GM23248 (cell line): ENCODE results near the gene TMEM255B. TPM values are rescaled to one million over a fixed set of nuclear protein-coding genes. Genes with fewer than 3 reads are reported as not detected.
"Not testable (repeated sequence)": the region's sequence is repeated elsewhere in the genome, so short reads cannot be mapped to it uniquely, and the experiment has no call there.

ENCODE experiments used
- DNase-seq: peaks from one replicate; pipeline ENCODE4 v3.0.0-alpha.2; 2015
- H2AFZ ChIP-seq: fragments of 200-600 bp; sonication (generic); 2 replicates; pipeline ENCODE4 v1.6.1; 2016; ENCODE audit warnings: antibody characterized with exemption
- H3F3A ChIP-seq: fragments of 200-600 bp; sonication (generic); 2 replicates; pipeline ENCODE4 v1.6.1; 2016; ENCODE audit warnings: mild to moderate bottlenecking, antibody characterized with exemption, mixed run types; ENCODE audit not compliant: insufficient read depth
- H3K27ac ChIP-seq: fragments of 200-600 bp; sonication (generic); 2 replicates; pipeline ENCODE4 v1.5.1; 2016; ENCODE audit warnings: mild to moderate bottlenecking
- H3K27me3 ChIP-seq: fragments of 200-600 bp; sonication (generic); replicated peaks from 2 replicates; pipeline ENCODE4 v1.6.1; 2016; ENCODE audit warnings: mild to moderate bottlenecking; ENCODE audit not compliant: insufficient read depth
- H3K36me3 ChIP-seq: fragments of 200-600 bp; sonication (generic); 2 replicates; pipeline ENCODE4 v1.6.1; 2016; ENCODE audit warnings: low read depth, mild to moderate bottlenecking
- H3K4me1 ChIP-seq: fragments of 200-600 bp; sonication (generic); 2 replicates; pipeline ENCODE4 v1.6.1; 2016; ENCODE audit warnings: mild to moderate bottlenecking; ENCODE audit not compliant: insufficient read depth
- H3K4me2 ChIP-seq: fragments of 200-600 bp; sonication (generic); one replicate; pipeline ENCODE4 v1.6.1; 2016; ENCODE audit warnings: mild to moderate bottlenecking; ENCODE audit not compliant: unreplicated experiment
- H3K4me3 ChIP-seq: fragments of 200-600 bp; sonication (generic); 2 replicates; pipeline ENCODE4 v1.5.1; 2016; ENCODE audit warnings: mild to moderate bottlenecking
- H3K79me2 ChIP-seq: fragments of 200-600 bp; sonication (generic); 2 replicates; pipeline ENCODE4 v1.6.1; 2016; ENCODE audit warnings: mild to moderate bottlenecking; ENCODE audit not compliant: insufficient read depth
- H3K9ac ChIP-seq: fragments of 200-600 bp; sonication (generic); 2 replicates; pipeline ENCODE4 v1.6.1; 2016; ENCODE audit warnings: mild to moderate bottlenecking
- H3K9me2 ChIP-seq: fragments of 200-600 bp; sonication (generic); 2 replicates; pipeline ENCODE4 v1.6.1; 2016; ENCODE audit warnings: mixed run types, mild to moderate bottlenecking, moderate library complexity; ENCODE audit not compliant: insufficient read depth
- H3K9me3 ChIP-seq: fragments of 200-600 bp; sonication (generic); one replicate; pipeline ENCODE4 v1.6.1; 2017; ENCODE audit warnings: low read depth
- H4K20me1 ChIP-seq: fragments of 200-600 bp; sonication (generic); 2 replicates; pipeline ENCODE4 v1.6.0; 2016; ENCODE audit not compliant: insufficient read depth
- EZH2 ChIP-seq: fragments of 200-600 bp; sonication (generic); IDR thresholded peaks from 2 replicates; pipeline ENCODE4 v1.6.1; 2018; ENCODE audit warnings: antibody characterized with exemption, mild to moderate bottlenecking; ENCODE audit not compliant: insufficient read depth, poor library complexity, severe bottlenecking
- EZH2phosphoT487 ChIP-seq: fragments of 200-600 bp; sonication (generic); IDR thresholded peaks from 2 replicates; pipeline ENCODE4 v1.6.1; 2018; ENCODE audit warnings: antibody characterized with exemption, moderate library complexity, mild to moderate bottlenecking, low read depth; ENCODE audit not compliant: insufficient read depth
- WGBS, 2 experiments: methylation state at CpG; one replicate each; pipeline ENCODE4 v1.1.6; 2015 to 2017; ENCODE audit warnings: low lambda C conversion rate in 2 of 2, low coverage in 1 of 2; ENCODE audit errors: missing lambda C conversion rate in 2 of 2; 5-methylcytosine and 5-hydroxymethylcytosine counted together
- in situ Hi-C: fragments of 300-500 bp; cut with MboI; formaldehyde crosslinking; loops from 2 replicates; pipeline ENCODE4 v1.15.0; 2020
- polyA plus RNA-seq: library from polyadenylated mRNA; unstranded; fragments of >200 nt; fragmentation: Nextera tagmentation; extraction: Ambion mirVana; gene quantifications from 2 replicates; pipeline ENCODE4 v1.2.1, GENCODE V29; 2016
- total RNA-seq: library from RNA; depleted of rRNA; stranded (reverse); fragments of >200 nt; shearing (Covaris generic); gene quantifications from 2 replicates; pipeline ENCODE4 v1.2.3, GENCODE V29; 2014

TMEM255B gene
- total and polyA plus RNA-seq, 2 experiments from 2014 or later, result 8.2 TPM; not detected in 1

GRCh38 chr13:113823771-113824170, 64.7 kb downstream of the TMEM255B start:
- Histone ChIP-seq H3K9me3 (no peaks in the 10 kb centered on the region), H3K79me2 (no peaks in the 10 kb centered on the region; the same call in 1 of the 2 replicates), H2AFZ (no peak overlapping the region), H3K36me3 (peaks cover 44% of the 10 kb centered on the region), H3K27ac (no peak overlapping the region), H3K9me2 (no peaks in the 10 kb centered on the region), H4K20me1 (no peaks in the 10 kb centered on the region), H3F3A (peaks cover 45% of the 10 kb centered on the region), H3K9ac (no peak overlapping the region), H3K4me2 (no peak overlapping the region), H3K4me1 (peaks cover 23% of the 10 kb centered on the region), H3K27me3 (no peaks in the 10 kb centered on the region), H3K4me3 (no peak overlapping the region)
- in situ Hi-C loops, result no loop called here
- DNase-seq, result no peak
- no peak for TF ChIP-seq EZH2phosphoT487
- no peak for TF ChIP-seq EZH2
- 86 to 89% methylated on average over 13 to 19 of the region's 19 CpGs for WGBS, 2 experiments

- Histone ChIP-seq H3K9me3 (no peaks in the 10 kb centered on the region), H3K4me1 (peaks cover 10% of the 10 kb centered on the region), H3F3A (peaks cover 35% of the 10 kb centered on the region), H3K27me3 (no peaks in the 10 kb centered on the region), H4K20me1 (no peaks in the 10 kb centered on the region), H3K9ac (no peak overlapping the region), H3K4me3 (no peak overlapping the region), H3K9me2 (no peaks in the 10 kb centered on the region), H2AFZ (no peak overlapping the region), H3K4me2 (no peak overlapping the region), H3K36me3 (peaks cover 53% of the 10 kb centered on the region), H3K79me2 (no peaks in the 10 kb centered on the region; the same call in 1 of the 2 replicates), H3K27ac (no peak overlapping the region)
- WGBS, 2 experiments, result 75 to 81% methylated on average over 15 to 16 of the region's 16 CpGs
- DNase-seq, result no peak
- TF ChIP-seq EZH2 (no peak), EZH2phosphoT487 (no peak)
- in situ Hi-C loops, result no loop called here
Measured at GRCh38 chr13:113825841-113826240, 66.8 kb downstream of the TMEM255B start.

GRCh38 chr13:113826446-113826845, 67.4 kb downstream of the TMEM255B start:
- WGBS, 2 experiments, result 89 to 100% methylated on average over 1 to 35 of the region's 35 CpGs
- H3K4me2 ChIP-seq, H2AFZ ChIP-seq, H3K4me1 ChIP-seq, H3K9me2 ChIP-seq, H4K20me1 ChIP-seq, H3K27ac ChIP-seq, DNase-seq, in situ Hi-C loops, H3K27me3 ChIP-seq, H3K4me3 ChIP-seq, H3K79me2 ChIP-seq, H3K9me3 ChIP-seq, H3K9ac ChIP-seq: not testable (repeated sequence)
- peaks cover 53% of the 10 kb centered on the region for H3K36me3 ChIP-seq
- peaks cover 35% of the 10 kb centered on the region for H3F3A ChIP-seq

GRCh38 chr13:113827021-113827420, 68.0 kb downstream of the TMEM255B start:
- in situ Hi-C loops, result no loop called here
- Histone ChIP-seq H3K9me2 (no peaks in the 10 kb centered on the region), H3F3A (peaks cover 29% of the 10 kb centered on the region), H3K27me3 (no peaks in the 10 kb centered on the region), H3K4me2 (no peak overlapping the region), H3K36me3 (peaks cover 47% of the 10 kb centered on the region), H2AFZ (no peak overlapping the region), H4K20me1 (no peaks in the 10 kb centered on the region), H3K79me2 (no peaks in the 10 kb centered on the region; the same call in 1 of the 2 replicates), H3K4me3 (no peak overlapping the region), H3K27ac (no peak overlapping the region), H3K9ac (no peak overlapping the region), H3K4me1 (peaks cover 2% of the 10 kb centered on the region), H3K9me3 (no peaks in the 10 kb centered on the region)
- no peak for TF ChIP-seq EZH2phosphoT487
- no peak for TF ChIP-seq EZH2
- no peak for DNase-seq
- 95 to 96% methylated on average over 19 of the region's 19 CpGs for WGBS, 2 experiments

- Histone ChIP-seq H3K9me2 (no peaks in the 10 kb centered on the region), H3K9ac (no peak overlapping the region), H3K4me1 (no peaks in the 10 kb centered on the region), H3K27me3 (no peaks in the 10 kb centered on the region), H3F3A (peaks cover 22% of the 10 kb centered on the region), H3K79me2 (no peaks in the 10 kb centered on the region; the same call in 1 of the 2 replicates), H3K4me2 (no peak overlapping the region), H2AFZ (no peak overlapping the region), H3K4me3 (no peak overlapping the region), H3K27ac (no peak overlapping the region), H3K36me3 (peaks cover 38% of the 10 kb centered on the region), H4K20me1 (no peaks in the 10 kb centered on the region), H3K9me3 (no peaks in the 10 kb centered on the region)
- TF ChIP-seq EZH2phosphoT487 (no peak), EZH2 (no peak)
- in situ Hi-C loops, result no loop called here
- WGBS, 2 experiments, result 94 to 95% methylated on average over 20 of the region's 20 CpGs
- DNase-seq, result no peak
Measured at GRCh38 chr13:113828282-113828825, 69.3 kb downstream of the TMEM255B start.

GRCh38 chr13:113830426-113830950, 71.5 kb downstream of the TMEM255B start:
- H3K4me1 ChIP-seq, H3K9me3 ChIP-seq, H4K20me1 ChIP-seq, in situ Hi-C loops, H3K27ac ChIP-seq, H3K4me2 ChIP-seq, H3K79me2 ChIP-seq, H3K27me3 ChIP-seq, H3K9ac ChIP-seq, DNase-seq, H3K4me3 ChIP-seq, H2AFZ ChIP-seq, H3K9me2 ChIP-seq: not testable (repeated sequence)
- Histone ChIP-seq H3F3A (peaks cover 24% of the 10 kb centered on the region; the same call in 1 of the 2 replicates), H3K36me3 (peaks cover 40% of the 10 kb centered on the region)
- WGBS, 2 experiments, result 96 to 98% methylated on average over 4 to 20 of the region's 22 CpGs
